IMR-90 (cell line): ENCODE results near the gene NFIX. TPM values are rescaled to one million over a fixed set of nuclear protein-coding genes. Genes with fewer than 3 reads are reported as not detected.

ENCODE experiments used
- ATAC-seq: fragments of 200-7000 bp; cut with Tn5 transposase; 2 replicates; pipeline ENCODE4 v1.9.1; 2020; ENCODE audit warnings: low read depth, mild to moderate bottlenecking, moderate library complexity
- BruUV-seq: library from RNA; stranded (reverse); fragments of 400-500 nt; replicated peaks from 2 replicates; lab custom pipeline; 2021; lab: Mats Ljungman, UMichigan
- CTCF ChIA-PET: fragments of 300-600 bp; formaldehyde crosslinking; extraction: SDS; loops from one replicate; lab custom pipeline; 2021; ENCODE audit warnings: antibody characterized with exemption; lab: Yijun Ruan, JAX
- POLR2A ChIA-PET: fragments of 300-600 bp; sonication (Branson Sonifier 250); formaldehyde crosslinking; loops from one replicate; lab custom pipeline; 2022; ENCODE audit warnings: antibody characterized with exemption; ENCODE audit not compliant: unreplicated experiment; lab: Charles Lee
- DNase-seq: peaks from one replicate; pipeline ENCODE4 v3.0.0; 2013
- H2AFZ ChIP-seq: replicated peaks from 2 replicates; pipeline ENCODE3; 2013; ENCODE audit warnings: low read length, mild to moderate bottlenecking; ENCODE audit not compliant: poor library complexity
- H2AK5ac ChIP-seq: 2 replicates; pipeline ENCODE4 v1.6.1; 2013; ENCODE audit warnings: low read depth, low read length, inconsistent platforms
- H2AK9ac ChIP-seq: replicated peaks from 2 replicates; pipeline ENCODE3; 2013; ENCODE audit warnings: mild to moderate bottlenecking, low read depth, low read length, moderate library complexity; ENCODE audit not compliant: poor library complexity
- H2BK120ac ChIP-seq: 2 replicates; pipeline ENCODE4 v1.6.1; 2013; ENCODE audit warnings: low read depth, low read length, inconsistent platforms
- H2BK15ac ChIP-seq: 3 replicates; pipeline ENCODE4 v1.6.1; 2013; ENCODE audit warnings: low read depth, low read length, inconsistent platforms
- H2BK20ac ChIP-seq: 2 replicates; pipeline ENCODE4 v1.6.1; 2013; ENCODE audit warnings: low read depth, mild to moderate bottlenecking, inconsistent platforms, low read length, moderate library complexity
- H2BK5ac ChIP-seq: 2 replicates; pipeline ENCODE4 v1.6.1; 2013; ENCODE audit warnings: mild to moderate bottlenecking, low read depth, low read length, inconsistent platforms; ENCODE audit not compliant: poor library complexity, severe bottlenecking
- H3K14ac ChIP-seq: replicated peaks from 2 replicates; pipeline ENCODE4 v1.6.1; 2013; ENCODE audit warnings: low read depth, low read length, inconsistent platforms
- H3K18ac ChIP-seq: 2 replicates; pipeline ENCODE4 v1.6.1; 2013; ENCODE audit warnings: low read depth, low read length, control low read depth
- H3K23ac ChIP-seq: 2 replicates; pipeline ENCODE4 v1.6.1; 2013; ENCODE audit warnings: low read depth, low read length, inconsistent platforms
- H3K27ac ChIP-seq: 2 replicates; pipeline ENCODE4 v1.5.1; 2013; ENCODE audit warnings: mild to moderate bottlenecking, control low read depth, low read length; ENCODE audit not compliant: insufficient read depth
- H3K27me3 ChIP-seq: 2 replicates; pipeline ENCODE4 v1.6.1; 2013; ENCODE audit warnings: low read length; ENCODE audit not compliant: control insufficient read depth, insufficient read depth
- H3K36me3 ChIP-seq: 2 replicates; pipeline ENCODE4 v1.6.1; 2013; ENCODE audit warnings: low read length, mixed read lengths; ENCODE audit not compliant: control insufficient read depth, insufficient read depth
- H3K4ac ChIP-seq: 2 replicates; pipeline ENCODE4 v1.6.1; 2013; ENCODE audit warnings: low read depth, low read length, inconsistent platforms
- H3K4me1 ChIP-seq: 2 replicates; pipeline ENCODE4 v1.6.1; 2013; ENCODE audit warnings: low read length, mixed read lengths; ENCODE audit not compliant: control insufficient read depth, insufficient read depth
- H3K4me2 ChIP-seq: 2 replicates; pipeline ENCODE4 v1.6.1; 2013; ENCODE audit warnings: low read depth, mild to moderate bottlenecking, control low read depth, low read length, moderate library complexity
- H3K4me3 ChIP-seq: 2 replicates; pipeline ENCODE4 v1.5.1; 2013; ENCODE audit warnings: low read depth, mild to moderate bottlenecking, control low read depth, low read length, moderate library complexity; ENCODE audit not compliant: insufficient read depth
- H3K56ac ChIP-seq: 2 replicates; pipeline ENCODE4 v1.6.1; 2013; ENCODE audit warnings: low read length, inconsistent platforms; ENCODE audit not compliant: insufficient read depth; ENCODE audit errors: extremely low read depth
- H3K79me1 ChIP-seq, 2 experiments: 2 replicates each; pipeline ENCODE4 v1.6.1; 2013; ENCODE audit warnings: low read length in 2 of 2, inconsistent platforms in 1 of 2, low read depth in 1 of 2
- H3K9ac ChIP-seq: 2 replicates; pipeline ENCODE4 v1.6.1; 2013; ENCODE audit warnings: low read depth, low read length, control low read depth
- H3K9me1 ChIP-seq: 2 replicates; pipeline ENCODE4 v1.6.1; 2013; ENCODE audit warnings: low read length, inconsistent platforms; ENCODE audit not compliant: insufficient read depth
- H3K9me3 ChIP-seq: 2 replicates; pipeline ENCODE4 v1.6.1; 2013; ENCODE audit warnings: low read length; ENCODE audit not compliant: control insufficient read depth, insufficient read depth
- H4K20me1 ChIP-seq: 2 replicates; pipeline ENCODE4 v1.6.1; 2013; ENCODE audit warnings: low read length, inconsistent platforms; ENCODE audit not compliant: insufficient read depth
- H4K5ac ChIP-seq: 2 replicates; pipeline ENCODE4 v1.6.1; 2013; ENCODE audit warnings: mild to moderate bottlenecking, low read depth, low read length, control low read depth
- H4K8ac ChIP-seq, 2 experiments: 2 replicates each; pipeline ENCODE4 v1.6.1; 2013; ENCODE audit warnings: low read depth in 2 of 2, low read length in 2 of 2, control low read depth in 1 of 2, inconsistent platforms in 1 of 2
- H4K91ac ChIP-seq: 2 replicates; pipeline ENCODE4 v1.6.1; 2013; ENCODE audit warnings: low read depth, low read length, inconsistent platforms; ENCODE audit not compliant: insufficient read depth
- MAZ ChIP-seq: IDR thresholded peaks from 2 replicates; pipeline ENCODE4 v1.6.1; 2012; ENCODE audit warnings: low read depth, mild to moderate bottlenecking, low read length, improper control_type of control experiment, moderate library complexity, borderline replicate concordance
- WGBS, 2 experiments: methylation state at CpG; one replicate each; pipeline versions ENCODE4 v1.1.5 to v1.1.7; 2013; ENCODE audit warnings: missing lambda C conversion rate in 2 of 2; ENCODE audit not compliant: insufficient read length in 1 of 2; ENCODE audit errors: extremely low coverage in 2 of 2; 5-methylcytosine and 5-hydroxymethylcytosine counted together
- dilution Hi-C: fragments of 300-500 bp; cut with HindIII; formaldehyde crosslinking; loops from one replicate; pipeline ENCODE4 v1.14.3; 2018; ENCODE audit warnings: low sequenced_read_pairs; ENCODE audit not compliant: unreplicated experiment
- in situ Hi-C: fragments of 300-500 bp; cut with MboI; formaldehyde crosslinking; loops from 3 replicates; pipeline ENCODE4 v1.14.3; 2019; ENCODE audit warnings: low sequenced_read_pairs, inconsistent platforms, mixed read lengths
- intact Hi-C: fragments of 100-400 bp; cut with micrococcal nuclease; formaldehyde crosslinking; loops from 2 replicates; pipeline ENCODE4 v1.10.0; 2022
- polyA plus RNA-seq, 3 experiments: library from polyadenylated mRNA; depleted of rRNA; stranded (reverse); fragments of >200 nt; gene quantifications; 2 replicates each; pipeline ENCODE4 v1.2.3, GENCODE V29; 2012; ENCODE audit warnings: low replicate concordance in 1 of 3
- total RNA-seq: library from RNA; depleted of rRNA; stranded (reverse); fragments of >200 nt; gene quantifications from 2 replicates; pipeline ENCODE4 v1.2.3, GENCODE V29; 2012

The NFIX gene
- total and polyA plus RNA-seq, 2 of the 4 experiments (the other 2 are of a cell fraction), result 10.2 to 47.7 TPM

DNA sequence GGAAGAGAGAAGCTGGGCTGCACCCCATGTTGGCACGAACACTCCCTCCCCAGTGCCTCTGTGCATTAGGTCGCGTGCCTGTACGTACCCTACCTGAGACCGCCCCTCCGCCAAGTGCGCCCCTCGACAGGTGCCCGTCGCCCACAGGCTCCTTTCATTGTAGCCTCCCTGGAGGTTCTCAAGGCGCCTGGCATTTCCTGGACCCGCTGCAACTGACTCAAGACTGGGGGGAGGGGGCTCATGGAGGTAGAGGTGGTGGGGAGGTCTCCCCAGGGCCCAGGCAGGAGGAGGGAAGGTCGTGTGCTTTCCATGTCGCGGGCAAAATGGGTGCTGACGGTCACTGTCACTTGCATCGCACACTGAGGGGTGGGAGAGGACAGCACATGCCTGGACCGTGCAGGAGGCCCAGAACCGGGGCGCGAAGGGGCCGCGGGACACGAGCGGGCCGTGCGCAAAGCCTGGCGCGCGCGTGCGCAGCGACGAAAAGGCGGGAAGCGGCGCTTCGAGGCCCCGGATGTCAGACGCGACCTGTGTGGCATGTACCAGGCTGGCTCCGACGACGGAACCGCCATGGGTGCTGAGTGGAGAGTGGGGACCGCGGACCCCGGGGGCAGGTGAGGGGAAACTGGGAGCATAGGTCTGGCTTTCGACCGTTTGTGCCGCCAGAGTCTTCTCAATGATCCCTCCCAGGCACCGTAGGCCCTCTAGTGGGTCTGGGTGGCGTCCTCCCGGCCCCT lies 16.5 kb downstream of the NFIX start:
- H3K4me1 ChIP-seq, result peaks cover 20% of the 10 kb centered on the region
- H3K9me3 ChIP-seq, result no peaks in the 10 kb centered on the region
- no peak overlapping the region for H3K4me3 ChIP-seq
- H2AK5ac ChIP-seq, result no peak overlapping the region
- no peak overlapping the region for H3K18ac ChIP-seq
- H2BK5ac ChIP-seq, result no peak overlapping the region
- no peak overlapping the region for H2BK120ac ChIP-seq
- no peak overlapping the region; a peak in 1 of 4 replicates for H4K8ac ChIP-seq
- no peak overlapping the region for H3K14ac ChIP-seq
- no peak overlapping the region for H3K27ac ChIP-seq
- no peak overlapping the region for H3K4ac ChIP-seq
- no peak overlapping the region for H3K9ac ChIP-seq
- peaks cover 22 to 65% of the 10 kb centered on the region in 2 experiments for H3K79me1 ChIP-seq
- DNase-seq (no peak), ATAC-seq (no peak)
- H2BK20ac ChIP-seq, result no peak overlapping the region
- no peak overlapping the region for H3K56ac ChIP-seq
- ChIA-PET CTCF (interaction anchor here (0.6 kb wide), 1 partner anchor 31 kb away, joined by 16 read pairs; no protein-coding TSS in a partner anchor), POLR2A (no interaction called here)
- no peak for TF ChIP-seq MAZ
- H4K5ac ChIP-seq, result no peak overlapping the region
- H3K23ac ChIP-seq, result no peak overlapping the region
- H2BK15ac ChIP-seq, result no peak overlapping the region
- no peak overlapping the region for H4K91ac ChIP-seq
- BruUV-seq, result no TSS peak
- in situ Hi-C loops (no loop called here), dilution Hi-C loops (no loop called here), intact Hi-C loops (no loop called here)
- peaks cover 9% of the 10 kb centered on the region for H3K9me1 ChIP-seq
- no peak overlapping the region for H2AFZ ChIP-seq
- peaks cover 5% of the 10 kb centered on the region for H3K36me3 ChIP-seq
- no peak overlapping the region for H3K4me2 ChIP-seq
- no peaks in the 10 kb centered on the region for H3K27me3 ChIP-seq
- peaks cover 27% of the 10 kb centered on the region for H4K20me1 ChIP-seq
- H2AK9ac ChIP-seq, result no peak overlapping the region
- WGBS, 2 experiments, result 80% methylated on average over 31 of the region's 54 CpGs; no CpG with 5 or more reads in 1 of the 2 experiments
